Medulla oblongata (tissue), 1 donor: ENCODE data around the gene ERP27.

ENCODE experiments used
- DNase-seq: peaks from one replicate; pipeline ENCODE4 v3.0.0-alpha.2; 2015; ENCODE audit errors: extremely low spot score

ERP27 gene

DNA sequence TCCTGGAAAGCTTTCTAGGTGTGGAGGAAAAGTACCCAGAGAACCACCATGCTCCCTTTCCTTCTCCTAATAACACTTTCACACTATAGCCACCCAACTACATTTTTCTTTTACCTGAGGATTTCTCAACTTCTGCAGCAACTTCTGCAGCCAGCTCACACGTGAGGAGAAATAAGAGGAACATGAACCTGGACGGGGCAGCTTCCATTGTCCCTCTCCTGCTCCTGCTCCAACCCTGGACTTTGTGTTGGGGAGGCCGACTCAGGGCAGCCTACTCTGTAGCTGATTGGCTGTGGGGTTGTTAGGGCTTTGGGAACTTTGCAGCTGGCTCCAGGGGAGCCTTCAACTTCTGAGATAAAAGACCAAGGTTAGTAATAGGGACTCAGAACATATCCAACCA, at the start of gene ERP27:
ERP27 (minus strand) TSS at position 237 of the 400 bp plus-strand sequence; CDS start at position 208, 29 bp downstream.
- DNase-seq: no peak

DNA sequence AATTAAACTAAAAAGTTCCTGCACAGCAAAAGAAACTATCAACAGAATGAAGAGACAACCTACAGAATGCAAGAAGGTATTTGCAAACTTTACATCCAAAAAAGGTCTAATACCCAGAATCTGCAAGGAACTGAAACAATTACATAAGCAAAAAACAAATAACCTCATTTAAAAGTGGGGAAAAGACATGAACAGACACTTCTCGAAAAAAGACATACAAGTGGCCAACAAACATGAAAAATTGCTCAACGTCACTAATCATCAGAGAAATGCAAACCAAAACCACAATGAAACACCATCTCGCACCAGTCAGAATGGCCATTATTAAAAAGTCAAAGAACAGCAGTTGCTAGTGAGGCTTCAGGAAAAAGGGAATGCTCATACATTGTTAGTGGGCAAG, 49.7 kb upstream of the ERP27 start:
- no peak for DNase-seq

- DNase-seq: no peak
Measured at GRCh38 chr12:14986449-14986848, 48.1 kb upstream of the ERP27 start.

GRCh38 chr12:14984766-14985285, 46.5 kb upstream of the ERP27 start:
- no peak for DNase-seq

- peak; percentile 32 for DNase-seq
Measured at GRCh38 chr12:14984036-14984435, 45.7 kb upstream of the ERP27 start.

DNA sequence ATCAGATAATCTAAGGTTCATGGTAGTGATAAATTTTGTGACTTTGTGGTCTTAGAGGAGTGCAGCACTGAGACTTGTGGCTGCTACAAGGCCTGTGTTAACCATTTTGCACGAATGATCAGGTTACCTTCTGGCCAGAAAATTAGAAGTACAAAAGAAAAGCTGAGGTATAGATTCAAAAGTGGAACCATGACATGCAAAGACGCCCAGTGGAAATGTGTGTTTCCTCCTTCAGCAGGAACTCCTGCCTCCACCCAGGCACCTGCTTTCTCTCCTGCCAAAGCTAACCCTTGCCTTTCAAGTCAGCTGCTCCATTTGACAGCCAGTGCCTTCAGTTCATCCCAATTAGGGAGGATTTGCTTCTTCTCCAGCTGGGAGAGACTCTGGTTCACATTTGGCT, 44.7 kb upstream of the ERP27 start:
- DNase-seq: no peak

GRCh38 chr12:14982562-14982961, 44.2 kb upstream of the ERP27 start:
- no peak for DNase-seq

GRCh38 chr12:14981049-14981448, 42.7 kb upstream of the ERP27 start:
- DNase-seq: peak; percentile 39

DNA sequence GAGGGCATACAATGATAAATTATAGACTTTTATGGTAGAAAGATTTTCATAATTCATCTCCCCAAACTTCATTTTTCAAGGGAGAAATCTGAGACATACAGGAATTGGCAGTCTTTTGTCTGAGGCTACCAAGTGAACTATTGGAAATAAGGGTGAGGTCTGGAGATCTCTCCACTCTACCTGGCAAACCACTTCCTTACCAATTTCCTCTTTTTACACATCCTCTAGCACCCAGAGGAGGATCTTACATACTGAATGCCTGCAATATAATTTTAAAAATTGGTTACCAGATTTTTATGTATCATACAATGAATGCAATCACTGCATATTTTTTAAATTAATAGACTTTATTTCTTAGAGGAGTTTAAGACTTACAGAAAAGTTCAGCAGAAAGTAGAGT, 41.1 kb upstream of the ERP27 start:
- no peak for DNase-seq

DNA sequence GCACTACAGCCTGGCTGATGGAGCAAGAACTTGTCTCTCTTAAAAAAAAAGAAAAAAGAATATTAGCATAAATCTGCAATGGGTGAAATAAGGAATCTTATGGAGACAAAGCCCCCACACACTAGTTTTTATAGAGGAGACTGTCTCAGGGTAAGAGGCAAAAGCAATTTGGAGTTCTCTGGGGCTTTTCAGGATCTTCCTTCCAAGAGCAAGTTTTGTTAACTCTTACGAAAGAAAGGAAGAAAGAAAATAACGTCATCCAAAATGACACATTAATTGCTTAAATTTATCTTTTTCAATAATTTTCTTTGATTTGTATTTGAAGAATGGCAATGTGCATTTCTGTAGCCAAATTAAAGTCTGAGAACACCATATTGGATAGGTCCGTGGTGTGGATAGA, 38.3 kb upstream of the ERP27 start:
- no peak for DNase-seq

GRCh38 chr12:14975457-14975856, 37.1 kb upstream of the ERP27 start:
- no peak for DNase-seq

GRCh38 chr12:14974633-14975032, 36.3 kb upstream of the ERP27 start:
- no peak for DNase-seq

- DNase-seq: no peak
Measured at GRCh38 chr12:14972816-14973215, 34.5 kb upstream of the ERP27 start, which contains the start of gene PDE6H. PDE6H (plus strand) TSS chr12:14973042; CDS start chr12:14978013, 4,971 bp downstream.

- no peak for DNase-seq
Measured at GRCh38 chr12:14970473-14970872, 32.1 kb upstream of the ERP27 start.

DNA sequence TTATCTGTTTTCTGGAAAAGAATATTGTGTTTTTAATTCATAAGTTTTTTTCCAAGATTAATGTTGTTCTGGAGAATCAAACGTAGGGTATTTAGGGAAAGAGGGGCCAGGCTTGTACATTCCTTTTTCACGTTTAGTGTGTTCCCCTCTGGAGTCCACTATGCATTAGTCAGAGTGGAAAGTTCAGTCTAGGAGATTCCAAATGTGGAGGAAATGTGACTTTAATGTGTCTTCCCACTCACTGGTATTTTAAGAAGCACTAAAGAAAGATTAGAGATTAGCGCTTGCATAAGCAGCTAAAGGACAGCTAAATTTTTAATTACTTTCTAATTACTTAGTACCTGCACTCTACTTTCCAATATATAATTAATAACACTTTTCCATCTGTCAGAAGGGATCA, 30.1 kb upstream of the ERP27 start:
- DNase-seq: no peak

DNA sequence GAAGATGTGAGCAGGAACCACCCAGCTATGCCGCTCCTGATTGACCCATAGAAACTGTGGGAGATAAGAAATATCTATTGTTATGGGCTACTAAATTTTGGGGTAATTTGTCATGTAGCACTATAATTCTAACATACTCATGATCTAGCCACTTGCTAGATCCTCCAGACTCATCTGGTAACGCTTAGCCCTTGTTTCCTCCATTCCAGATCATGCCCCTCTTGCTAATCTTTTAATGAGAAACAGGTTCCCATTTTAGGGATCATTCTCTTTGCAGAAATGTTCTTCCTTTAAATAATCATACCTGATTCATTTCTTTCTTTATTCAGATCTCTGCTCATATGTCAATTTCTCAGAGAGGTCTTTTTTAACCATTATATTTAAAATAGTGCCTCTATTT, 26.9 kb upstream of the ERP27 start:
- DNase-seq: no peak

DNA sequence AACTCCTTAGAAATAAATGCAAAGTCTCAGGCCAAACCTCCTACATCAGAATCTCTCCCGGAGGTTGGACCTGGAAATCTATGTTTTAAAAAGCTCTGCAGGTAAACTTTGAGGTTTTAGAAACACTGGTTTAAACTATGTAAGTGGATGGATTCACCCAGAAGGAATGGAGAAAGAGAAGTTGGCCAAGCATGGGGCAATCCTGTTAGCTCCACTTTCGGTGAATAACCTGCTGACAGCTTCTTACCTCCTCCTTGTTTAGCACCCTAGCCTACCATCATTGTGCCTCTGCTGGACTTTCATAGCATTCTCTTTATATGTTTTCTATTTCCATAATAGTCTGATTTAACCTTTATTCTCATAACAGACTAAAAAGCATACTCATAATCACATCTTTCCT, 26.1 kb upstream of the ERP27 start:
- no peak for DNase-seq

GRCh38 chr12:14963520-14963919, 25.2 kb upstream of the ERP27 start:
- no peak for DNase-seq

DNA sequence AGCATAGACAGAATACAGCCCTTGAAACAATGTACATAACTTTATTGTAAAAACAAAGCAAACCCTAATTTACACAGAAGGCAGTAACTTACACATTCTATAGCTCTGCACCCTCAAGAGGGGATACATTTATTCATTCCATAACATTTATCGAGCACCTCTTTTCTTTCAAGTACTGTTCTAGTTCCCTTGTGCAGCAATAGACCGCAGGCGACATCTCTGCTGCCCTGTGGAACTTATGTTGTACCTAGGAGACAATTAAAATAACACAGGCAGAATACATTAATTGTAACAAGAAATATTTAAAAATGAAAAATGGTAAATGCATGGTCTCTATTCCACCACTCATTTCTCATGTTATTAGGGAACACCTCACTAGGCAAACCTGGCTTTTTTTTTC, 24.5 kb upstream of the ERP27 start:
- no peak for DNase-seq

GRCh38 chr12:14962153-14962539, 23.8 kb upstream of the ERP27 start:
- DNase-seq: no peak

GRCh38 chr12:14961466-14962152, 23.3 kb upstream of the ERP27 start, which contains the start of gene ARHGDIB:
ARHGDIB (minus strand) TSS chr12:14961601; CDS start chr12:14950712, 10,889 bp downstream.
- DNase-seq: peak; percentile 62

GRCh38 chr12:14960548-14961465, 22.5 kb upstream of the ERP27 start:
- peak; percentile 43 for DNase-seq
